GM12878 (cell line): Measurements from ENCODE around the gene YKT6. TPM values are rescaled to one million over a fixed set of nuclear protein-coding genes. Genes with fewer than 3 reads are reported as not detected.

Experiments
- ATAC-seq: fragments of 200-7000 bp; cut with Tn5 transposase; 3 replicates; pipeline ENCODE4 v1.9.1; 2020; ENCODE audit warnings: mild to moderate bottlenecking, moderate library complexity
- BruUV-seq: library from RNA; stranded (reverse); fragments of 400-500 nt; replicated peaks from 2 replicates; lab custom pipeline; 2021; lab: Mats Ljungman, UMichigan
- CTCF ChIA-PET: fragments of 300-600 bp; sonication (Branson Sonifier 250); formaldehyde crosslinking; extraction: SDS; loops from one replicate; lab custom pipeline; 2021; ENCODE audit warnings: inconsistent platforms; lab: Yijun Ruan, JAX
- POLR2A ChIA-PET: fragments of 350-600 bp; formaldehyde crosslinking; extraction: SDS; loops from one replicate; lab custom pipeline; 2021; ENCODE audit warnings: inconsistent platforms; lab: Charles Lee
- RAD21 ChIA-PET: fragments of 300-600 bp; sonication (Branson Sonifier 250); formaldehyde crosslinking; loops from one replicate; lab custom pipeline; 2023; ENCODE audit warnings: antibody characterized with exemption; ENCODE audit not compliant: unreplicated experiment; lab: Charles Lee
- SMC1A ChIA-PET: fragments of 300-600 bp; sonication (Branson Sonifier 250); formaldehyde crosslinking; loops from one replicate; lab custom pipeline; 2023; ENCODE audit not compliant: unreplicated experiment, uncharacterized antibody; lab: Charles Lee
- DNase-seq: peaks from one replicate; pipeline ENCODE4 v3.0.0-alpha.2; 2011; ENCODE audit warnings: low read depth, low spot score
- FAIRE-seq: peaks from 3 replicates; lab custom pipeline; 2011; peaks lifted over from hg19 to GRCh38; lab: Jason Lieb, UNC
- H2AFZ ChIP-seq: 2 replicates; pipeline ENCODE4 v1.6.0; 2011; ENCODE audit warnings: low read depth, low read length, control low read depth; ENCODE audit not compliant: control insufficient read depth
- H3K27ac ChIP-seq: 2 replicates; pipeline ENCODE4 v1.5.1; 2011; ENCODE audit warnings: control low read depth; ENCODE audit not compliant: control insufficient read depth, insufficient read depth
- H3K27me3 ChIP-seq, 2 experiments: replicated peaks in 1 of 2; 2 replicates each; pipeline versions ENCODE4 v1.6.0 to v1.6.1; 2011; ENCODE audit warnings: low read length in 1 of 2; ENCODE audit not compliant: control insufficient read depth in 2 of 2, insufficient read depth in 2 of 2
- H3K36me3 ChIP-seq, 2 experiments: 2 replicates each; pipeline ENCODE4 v1.5.1; 2011; ENCODE audit warnings: low read length in 1 of 2; ENCODE audit not compliant: control insufficient read depth in 2 of 2, insufficient read depth in 2 of 2
- H3K4me1 ChIP-seq: 2 replicates; pipeline ENCODE4 v1.6.1; 2011; ENCODE audit warnings: mild to moderate bottlenecking, low read length, moderate library complexity, mixed read lengths; ENCODE audit not compliant: control insufficient read depth, insufficient read depth
- H3K4me2 ChIP-seq: 2 replicates; pipeline ENCODE4 v1.6.0; 2011; ENCODE audit warnings: control low read depth; ENCODE audit not compliant: control insufficient read depth, insufficient read depth
- H3K4me3 ChIP-seq: fragments of 200-600 bp; sonication (generic); 2 replicates; pipeline ENCODE4 v1.5.1; 2016
- H3K79me2 ChIP-seq: 2 replicates; pipeline ENCODE4 v1.6.0; 2011; ENCODE audit warnings: low read length; ENCODE audit not compliant: control insufficient read depth, insufficient read depth
- H3K9ac ChIP-seq: 2 replicates; pipeline ENCODE4 v1.8.0; 2011; ENCODE audit warnings: low read length, control low read depth, mixed read lengths; ENCODE audit not compliant: control insufficient read depth, insufficient read depth
- H3K9me3 ChIP-seq: replicated peaks from 3 replicates; pipeline ENCODE4 v1.5.1; 2011; ENCODE audit warnings: mild to moderate bottlenecking, low read length; ENCODE audit not compliant: control insufficient read depth, insufficient read depth
- H4K20me1 ChIP-seq: 2 replicates; pipeline ENCODE4 v1.6.0; 2011; ENCODE audit not compliant: control insufficient read depth, insufficient read depth
- ATF7 ChIP-seq: fragments of 450-650 bp; IDR thresholded peaks from 2 replicates; pipeline ENCODE4 v1.6.1; 2016; ENCODE audit warnings: low read depth, mild to moderate bottlenecking
- BMI1 ChIP-seq: fragments of 450-650 bp; IDR thresholded peaks from 2 replicates; pipeline ENCODE4 v1.6.1; 2016; ENCODE audit warnings: mild to moderate bottlenecking, moderate library complexity, borderline replicate concordance
- CBX3 ChIP-seq: fragments of 200-600 bp; sonication (generic); IDR thresholded peaks from 2 replicates; pipeline ENCODE4 v1.6.1; 2016; ENCODE audit warnings: low read depth, borderline replicate concordance
- CHD4 ChIP-seq: fragments of 200-600 bp; sonication (generic); IDR thresholded peaks from 2 replicates; pipeline ENCODE4 v1.6.1; 2016; ENCODE audit warnings: mild to moderate bottlenecking
- HDGF ChIP-seq: fragments of 450-650 bp; IDR thresholded peaks from 2 replicates; pipeline ENCODE4 v1.6.1; 2016; ENCODE audit warnings: antibody characterized with exemption
- IRF5 ChIP-seq: fragments of 450-650 bp; IDR thresholded peaks from 2 replicates; pipeline ENCODE4 v1.6.1; 2017; ENCODE audit warnings: borderline replicate concordance
- KLF5 ChIP-seq: fragments of 450-650 bp; IDR thresholded peaks from 2 replicates; pipeline ENCODE4 v1.6.1; 2014; ENCODE audit warnings: mild to moderate bottlenecking; ENCODE audit not compliant: partially characterized antibody
- MXI1 ChIP-seq: fragments of 150-350 bp; IDR thresholded peaks from 2 replicates; pipeline ENCODE4 v1.6.1; 2011; ENCODE audit warnings: low read depth, mild to moderate bottlenecking, inconsistent platforms, low read length, improper control_type of control experiment
- NBN ChIP-seq: fragments of 450-650 bp; IDR thresholded peaks from 2 replicates; pipeline ENCODE4 v1.6.1; 2016
- NFYB ChIP-seq: IDR thresholded peaks from 2 replicates; pipeline ENCODE4 v1.6.1; 2011; ENCODE audit warnings: low read depth, mild to moderate bottlenecking, low read length, improper control_type of control experiment, moderate library complexity; ENCODE audit not compliant: insufficient read depth
- PAX5 ChIP-seq: IDR thresholded peaks from 2 replicates; pipeline ENCODE4 v1.6.1; 2011; ENCODE audit warnings: low read depth, low read length, borderline replicate concordance
- RELA ChIP-seq: fragments of 450-650 bp; IDR thresholded peaks from 2 replicates; pipeline ENCODE4 v1.8.0; 2014; ENCODE audit warnings: borderline replicate concordance; ENCODE audit not compliant: partially characterized antibody
- SIX5 ChIP-seq: IDR thresholded peaks from 2 replicates; pipeline ENCODE4 v1.6.1; 2011; ENCODE audit warnings: mild to moderate bottlenecking, low read depth, low read length, moderate library complexity; ENCODE audit not compliant: severe bottlenecking
- SP1 ChIP-seq: IDR thresholded peaks from one replicate; pipeline ENCODE4 v1.6.1; 2011; ENCODE audit warnings: low read depth, low read length
- SUPT20H ChIP-seq: IDR thresholded peaks from 2 replicates; pipeline ENCODE4 v1.6.1; 2011; ENCODE audit warnings: low read depth, mild to moderate bottlenecking, low read length, moderate library complexity, borderline replicate concordance; ENCODE audit not compliant: control insufficient read depth
- TBL1XR1 ChIP-seq: IDR thresholded peaks from 2 replicates; pipeline ENCODE4 v1.6.1; 2012; ENCODE audit warnings: low read depth, low read length, improper control_type of control experiment
- YY1 ChIP-seq: IDR thresholded peaks from 2 replicates; pipeline ENCODE4 v1.6.1; 2011; ENCODE audit warnings: low read depth, mild to moderate bottlenecking, low read length
- WGBS: methylation state at CpG from one replicate; pipeline ENCODE4 v1.1.6; 2016; ENCODE audit warnings: low lambda C conversion rate; ENCODE audit not compliant: insufficient replicate concordance, insufficient coverage; ENCODE audit errors: missing lambda C conversion rate; 5-methylcytosine and 5-hydroxymethylcytosine counted together
- in situ Hi-C: fragments of 300-500 bp; cut with MboI; formaldehyde crosslinking; loops from 9 replicates; pipeline ENCODE4 v1.14.3; 2018; ENCODE audit warnings: mixed read lengths
- intact Hi-C: fragments of 100-400 bp; cut with micrococcal nuclease; formaldehyde crosslinking; loops from one replicate; pipeline ENCODE4 v1.14.2; 2022; ENCODE audit not compliant: unreplicated experiment
- polyA plus RNA-seq, 11 experiments: library from polyadenylated mRNA; depleted of rRNA in 4 of 11; unstranded in 6 of 11; stranded (reverse) in 5 of 11; fragments of >200 nt; fragmentation: Nextera tagmentation in 4 of 11; fragmentation: Illumina TruSeq in 1 of 11; extraction: Ambion mirVana in 4 of 11; extraction: Trizol in 1 of 11; gene quantifications; 1 replicate in 1 of 11; 2 replicates in 10 of 11; pipeline versions ENCODE4 v1.2.1 to v1.2.3, GENCODE V29; 2011 to 2016; ENCODE audit warnings: inconsistent platforms in 2 of 11, missing spikeins in 2 of 11, low read depth in 1 of 11
- total RNA-seq, 4 experiments: library from RNA; depleted of rRNA in 3 of 4; stranded (reverse); fragments of >200 nt in 3 of 4; fragmentation: Illumina TruSeq in 1 of 4; extraction: Trizol in 1 of 4; gene quantifications; 2 replicates each; pipeline versions ENCODE4 v1.2.1 to v1.2.3, GENCODE V29; 2013 to 2021
- TF ChIP-seq, protein P1 (sequence below): fragments of 450-650 bp; IDR thresholded peaks from 2 replicates; pipeline ENCODE4 v1.6.1; 2017; ENCODE audit warnings: mild to moderate bottlenecking, low read depth, inconsistent platforms; ENCODE audit not compliant: poor library complexity, severe bottlenecking

The YKT6 gene
- total and polyA plus RNA-seq, 10 of the 15 experiments (the other 5 are each of a cell fraction or from before 2014, with no cell fraction given): 1.7 to 95.2 (median 70.5) TPM

DNA sequence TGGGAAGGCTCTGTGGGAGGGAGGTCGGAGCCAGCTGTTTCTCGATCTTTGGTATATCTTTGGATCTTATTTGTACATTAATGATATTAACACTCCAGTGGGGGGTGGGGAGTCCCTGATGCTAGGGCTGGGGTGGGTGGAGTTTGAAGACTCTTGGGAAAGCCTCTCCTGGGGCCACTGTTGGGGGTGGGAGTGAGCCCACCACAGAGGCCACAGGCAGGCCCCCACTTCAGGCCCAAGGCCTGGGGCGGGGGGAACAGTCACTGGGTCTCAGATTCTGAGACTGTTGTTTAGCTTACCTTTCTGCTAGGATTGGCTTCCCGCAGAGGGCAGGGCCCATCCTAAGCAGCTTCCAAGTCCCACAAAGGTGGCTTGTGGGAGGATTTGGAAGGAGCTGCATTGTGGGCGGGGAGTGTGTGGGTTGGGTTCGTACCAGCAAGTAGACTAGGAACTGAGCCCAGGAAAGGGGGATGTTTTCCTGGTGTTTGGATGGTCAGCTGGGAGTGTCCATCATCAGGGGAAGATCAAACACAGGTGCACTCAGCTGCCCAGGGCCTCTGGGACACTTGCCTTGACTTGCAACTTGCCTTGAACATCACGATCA is 11.9 kb downstream of the YKT6 start:
- BruUV-seq: no TSS peak
- WGBS: 88% methylated on average over 7 of the region's 7 CpGs
- Histone ChIP-seq H3K27ac (no peak overlapping the region), H3K36me3 (peaks cover 24 to 25% of the 10 kb centered on the region in 2 experiments), H3K27me3 (no peaks in the 10 kb centered on the region), H3K4me3 (no peak overlapping the region), H3K4me1 (peaks cover 7% of the 10 kb centered on the region), H2AFZ (no peak overlapping the region), H4K20me1 (no peaks in the 10 kb centered on the region; the same call in 1 of the 2 replicates), H3K79me2 (no peaks in the 10 kb centered on the region), H3K9ac (no peak overlapping the region), H3K4me2 (no peak overlapping the region), H3K9me3 (no peaks in the 10 kb centered on the region)
- TF ChIP-seq YY1: no peak
- TF ChIP-seq CHD4: no peak
- TF ChIP-seq RELA: no peak
- TF ChIP-seq BMI1: no peak
- no peak for TF ChIP-seq TBL1XR1
- TF ChIP-seq NFYB: no peak
- no peak for TF ChIP-seq SP1
- no peak for TF ChIP-seq NBN
- no peak for TF ChIP-seq ATF7
- no peak for TF ChIP-seq IRF5
- no peak for TF ChIP-seq KLF5
- no peak for TF ChIP-seq CBX3
- TF ChIP-seq, protein P1, sequence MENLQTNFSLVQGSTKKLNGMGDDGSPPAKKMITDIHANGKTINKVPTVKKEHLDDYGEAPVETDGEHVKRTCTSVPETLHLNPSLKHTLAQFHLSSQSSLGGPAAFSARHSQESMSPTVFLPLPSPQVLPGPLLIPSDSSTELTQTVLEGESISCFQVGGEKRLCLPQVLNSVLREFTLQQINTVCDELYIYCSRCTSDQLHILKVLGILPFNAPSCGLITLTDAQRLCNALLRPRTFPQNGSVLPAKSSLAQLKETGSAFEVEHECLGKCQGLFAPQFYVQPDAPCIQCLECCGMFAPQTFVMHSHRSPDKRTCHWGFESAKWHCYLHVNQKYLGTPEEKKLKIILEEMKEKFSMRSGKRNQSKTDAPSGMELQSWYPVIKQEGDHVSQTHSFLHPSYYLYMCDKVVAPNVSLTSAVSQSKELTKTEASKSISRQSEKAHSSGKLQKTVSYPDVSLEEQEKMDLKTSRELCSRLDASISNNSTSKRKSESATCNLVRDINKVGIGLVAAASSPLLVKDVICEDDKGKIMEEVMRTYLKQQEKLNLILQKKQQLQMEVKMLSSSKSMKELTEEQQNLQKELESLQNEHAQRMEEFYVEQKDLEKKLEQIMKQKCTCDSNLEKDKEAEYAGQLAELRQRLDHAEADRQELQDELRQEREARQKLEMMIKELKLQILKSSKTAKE: no peak
- TF ChIP-seq SIX5: no peak
- TF ChIP-seq PAX5: no peak
- no peak for TF ChIP-seq MXI1
- TF ChIP-seq SUPT20H: no peak
- no peak for TF ChIP-seq HDGF
- intact Hi-C loops: no loop called here
- ChIA-PET CTCF (no interaction called here), POLR2A (no interaction called here), SMC1A (interaction anchor here (0.6 to 1.1 kb wide), 3 partner anchors 131 to 303 kb away, joined by 3 to 4 read pairs (median 3); no protein-coding TSS in a partner anchor), RAD21 (no interaction called here)
- in situ Hi-C loops: no loop called here
- ATAC-seq (no peak), DNase-seq (no peak), FAIRE-seq (no peak)
